Glutamatergic neuron (in vitro differentiated cells): ENCODE results near the gene JPH4. TPM values are rescaled to one million over a fixed set of nuclear protein-coding genes. Genes with fewer than 3 reads are reported as not detected.
A peak's percentile ranks its signal among the peaks of the same experiment; 100 is the strongest.

ENCODE experiments used
- DNase-seq: peaks from one replicate; pipeline ENCODE4 v3.0.0; 2022
- H3K27ac Mint-ChIP-seq: one replicate; pipeline ENCODE4 v1.8.0; 2020; ENCODE audit warnings: mild to moderate bottlenecking, mixed read lengths, inconsistent platforms; ENCODE audit not compliant: unreplicated experiment
- H3K27me3 Mint-ChIP-seq: one replicate; pipeline ENCODE4 v1.8.0; 2020; ENCODE audit warnings: mild to moderate bottlenecking, moderate library complexity, mixed read lengths, inconsistent platforms; ENCODE audit not compliant: unreplicated experiment
- H3K36me3 Mint-ChIP-seq: one replicate; pipeline ENCODE4 v1.8.0; 2020; ENCODE audit warnings: mild to moderate bottlenecking, mixed read lengths, inconsistent platforms; ENCODE audit not compliant: unreplicated experiment
- H3K4me1 Mint-ChIP-seq: one replicate; pipeline ENCODE4 v1.8.0; 2020; ENCODE audit warnings: mild to moderate bottlenecking, low read depth, mixed read lengths, inconsistent platforms; ENCODE audit not compliant: unreplicated experiment
- H3K4me3 Mint-ChIP-seq: one replicate; pipeline ENCODE4 v1.8.0; 2020; ENCODE audit warnings: mild to moderate bottlenecking, mixed read lengths, inconsistent platforms; ENCODE audit not compliant: unreplicated experiment
- H3K9me3 Mint-ChIP-seq: one replicate; pipeline ENCODE4 v1.8.0; 2020; ENCODE audit warnings: mild to moderate bottlenecking, moderate library complexity, mixed read lengths, inconsistent platforms; ENCODE audit not compliant: unreplicated experiment
- CTCF ChIP-seq: fragments of 200-600 bp; sonication (generic); IDR thresholded peaks from one replicate; pipeline ENCODE4 v1.5.0; 2021; ENCODE audit not compliant: partially characterized antibody, unreplicated experiment
- total RNA-seq: library from RNA; stranded (reverse); fragmentation: NEBNext Ultra II Directional; extraction: Animal tissue kit (Norgen Biotek cat#: 25700); gene quantifications from one replicate; pipeline ENCODE4 v1.2.1, GENCODE V29; 2021; ENCODE audit not compliant: unreplicated experiment

JPH4 gene
- total RNA-seq, 1 donor from 2014 or later, result 52.7 TPM

GRCh38 chr14:23545740-23546365 lies 32.7 kb downstream of the JPH4 start:
- Mint-ChIP-seq H3K9me3 (peaks cover 12% of the 10 kb centered on the region), H3K27ac (peak overlapping the region; percentile 99), H3K36me3 (no peaks in the 10 kb centered on the region), H3K27me3 (peaks cover 13% of the 10 kb centered on the region), H3K4me3 (peak overlapping the region; percentile 78), H3K4me1 (peaks cover 14% of the 10 kb centered on the region)
- no peak for DNase-seq
- no peak for TF ChIP-seq CTCF

GRCh38 chr14:23544511-23545447 lies 33.8 kb downstream of the JPH4 start:
- Mint-ChIP-seq H3K4me1 (peaks cover 16% of the 10 kb centered on the region), H3K27me3 (peaks cover 15% of the 10 kb centered on the region), H3K27ac (peak overlapping the region; percentile 99), H3K36me3 (no peaks in the 10 kb centered on the region), H3K9me3 (peaks cover 12% of the 10 kb centered on the region), H3K4me3 (peak overlapping the region; percentile 78)
- no peak for TF ChIP-seq CTCF
- peak; percentile 92 for DNase-seq

GRCh38 chr14:23543403-23543802 lies 35.2 kb downstream of the JPH4 start:
- no peak for DNase-seq
- TF ChIP-seq CTCF, result no peak
- Mint-ChIP-seq H3K4me1 (peaks cover 27% of the 10 kb centered on the region), H3K27ac (peak overlapping the region; percentile 60), H3K27me3 (peaks cover 15% of the 10 kb centered on the region), H3K9me3 (peaks cover 12% of the 10 kb centered on the region), H3K36me3 (no peaks in the 10 kb centered on the region), H3K4me3 (no peak overlapping the region)

- peaks cover 12% of the 10 kb centered on the region for H3K9me3 Mint-ChIP-seq
- peak overlapping the region; percentile 65 for H3K27ac Mint-ChIP-seq
- no peak for TF ChIP-seq CTCF
- DNase-seq, result no peak
- H3K27me3 Mint-ChIP-seq, result peaks cover 15% of the 10 kb centered on the region
- no peaks in the 10 kb centered on the region for H3K36me3 Mint-ChIP-seq
- peaks cover 37% of the 10 kb centered on the region for H3K4me1 Mint-ChIP-seq
- H3K4me3 Mint-ChIP-seq, result peak overlapping the region; percentile 52
These were observed 36.3 kb downstream of the JPH4 start for GRCh38 chr14:23542261-23542660.

- H3K36me3 Mint-ChIP-seq, result no peaks in the 10 kb centered on the region
- H3K4me3 Mint-ChIP-seq, result no peak overlapping the region
- no peak for DNase-seq
- peaks cover 5% of the 10 kb centered on the region for H3K9me3 Mint-ChIP-seq
- TF ChIP-seq CTCF, result no peak
- peaks cover 44% of the 10 kb centered on the region for H3K4me1 Mint-ChIP-seq
- H3K27me3 Mint-ChIP-seq, result peaks cover 10% of the 10 kb centered on the region
- H3K27ac Mint-ChIP-seq, result no peak overlapping the region
These were observed 38.5 kb downstream of the JPH4 start for GRCh38 chr14:23540141-23540469.
